PC-3 (cell line): ENCODE data around the gene PREX1.

Experiments
- EZH2 ChIP-seq: fragments of 300-600 bp; sonication (generic); IDR thresholded peaks from one replicate; pipeline ENCODE4 v1.6.1; 2017; ENCODE audit warnings: antibody characterized with exemption, mild to moderate bottlenecking, low read length; ENCODE audit not compliant: unreplicated experiment
- EZH2phosphoT487 ChIP-seq: fragments of 300-600 bp; sonication (generic); IDR thresholded peaks from 2 replicates; pipeline ENCODE4 v1.6.1; 2018; ENCODE audit warnings: mild to moderate bottlenecking, antibody characterized with exemption, low read length, borderline replicate concordance
- TF ChIP-seq, protein P1 (sequence below): fragments of 300-600 bp; sonication (generic); conservative IDR thresholded peaks from 2 replicates; pipeline ENCODE4 v1.5.1; 2017; ENCODE audit warnings: antibody characterized with exemption, low read depth, mild to moderate bottlenecking, low read length

GRCh38 chr20:48801197-48801596 lies 26.6 kb downstream of the PREX1 start:
- TF ChIP-seq, protein P1, sequence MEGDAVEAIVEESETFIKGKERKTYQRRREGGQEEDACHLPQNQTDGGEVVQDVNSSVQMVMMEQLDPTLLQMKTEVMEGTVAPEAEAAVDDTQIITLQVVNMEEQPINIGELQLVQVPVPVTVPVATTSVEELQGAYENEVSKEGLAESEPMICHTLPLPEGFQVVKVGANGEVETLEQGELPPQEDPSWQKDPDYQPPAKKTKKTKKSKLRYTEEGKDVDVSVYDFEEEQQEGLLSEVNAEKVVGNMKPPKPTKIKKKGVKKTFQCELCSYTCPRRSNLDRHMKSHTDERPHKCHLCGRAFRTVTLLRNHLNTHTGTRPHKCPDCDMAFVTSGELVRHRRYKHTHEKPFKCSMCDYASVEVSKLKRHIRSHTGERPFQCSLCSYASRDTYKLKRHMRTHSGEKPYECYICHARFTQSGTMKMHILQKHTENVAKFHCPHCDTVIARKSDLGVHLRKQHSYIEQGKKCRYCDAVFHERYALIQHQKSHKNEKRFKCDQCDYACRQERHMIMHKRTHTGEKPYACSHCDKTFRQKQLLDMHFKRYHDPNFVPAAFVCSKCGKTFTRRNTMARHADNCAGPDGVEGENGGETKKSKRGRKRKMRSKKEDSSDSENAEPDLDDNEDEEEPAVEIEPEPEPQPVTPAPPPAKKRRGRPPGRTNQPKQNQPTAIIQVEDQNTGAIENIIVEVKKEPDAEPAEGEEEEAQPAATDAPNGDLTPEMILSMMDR: no peak
- TF ChIP-seq EZH2phosphoT487 (no peak), EZH2 (no peak)
